Endometrium (tissue), 2 donors: ENCODE results near the gene SPTBN4.
"Not testable (repeated sequence)": the region's sequence is repeated elsewhere in the genome, so short reads cannot be mapped to it uniquely, and the experiment has no call there.

ENCODE experiments used
- FAIRE-seq: peaks from 2 replicates; lab custom pipeline; 2012; peaks lifted over from hg19 to GRCh38; lab: Jason Lieb, UNC
- donor health status: control.
- donor health status: control.

SPTBN4 gene

GRCh38 chr19:40621283-40621682, 154.5 kb downstream of the SPTBN4 start:
- no peak for FAIRE-seq

- no peak for FAIRE-seq
Observed at GRCh38 chr19:40621966-40622772, 155.4 kb downstream of the SPTBN4 start.

GRCh38 chr19:40622773-40623075, 155.9 kb downstream of the SPTBN4 start:
- no peak for FAIRE-seq

GRCh38 chr19:40623403-40624251, 156.8 kb downstream of the SPTBN4 start:
- no peak for FAIRE-seq

- FAIRE-seq: not testable (repeated sequence)
Observed at GRCh38 chr19:40624369-40625153, 157.8 kb downstream of the SPTBN4 start.

- FAIRE-seq: no peak
Observed at GRCh38 chr19:40625406-40626120, 158.8 kb downstream of the SPTBN4 start.
